Prostate gland (tissue), 2 donors: Measurements from ENCODE around the gene TLR6.

Source experiments
- CTCF ChIP-seq, 4 experiments: fragments of 200-600 bp in 2 of 4; fragments of 450-650 bp in 2 of 4; sonication (generic) in 2 of 4; IDR thresholded peaks; 1 replicate in 3 of 4; 2 replicates in 1 of 4; pipeline ENCODE4 v1.5.1; 2016 to 2019; ENCODE audit warnings: antibody characterized with exemption in 4 of 4, mild to moderate bottlenecking in 2 of 4, moderate library complexity in 2 of 4
- POLR2AphosphoS5 ChIP-seq: sonication (generic); formaldehyde crosslinking; IDR thresholded peaks from one replicate; pipeline ENCODE4 v1.6.1; 2017; ENCODE audit warnings: antibody characterized with exemption

- TF ChIP-seq CTCF (IDR thresholded peaks at IDR 0.05) (no peak), POLR2AphosphoS5 (no peak)
Observed at GRCh38 chr4:38820329-38821061, 36.1 kb downstream of the TLR6 start.
